DND-41 (cell line): ENCODE data around the gene PHF24.

ENCODE experiments used
- ATAC-seq: fragments of 200-7000 bp; cut with Tn5 transposase; 3 replicates; pipeline ENCODE4 v1.9.1; 2021; ENCODE audit warnings: low read depth; ENCODE audit not compliant: insufficient read depth
- DNase-seq: peaks from one replicate; pipeline ENCODE4 v3.0.0-alpha.2; 2020
- H2AFZ ChIP-seq: 2 replicates; pipeline ENCODE4 v1.6.0; 2012; ENCODE audit warnings: low read depth, low read length
- H3K27ac ChIP-seq: 2 replicates; pipeline ENCODE4 v1.5.1; 2012; ENCODE audit warnings: low read length, inconsistent platforms
- H3K27me3 ChIP-seq: fragments of 200-600 bp; sonication (generic); 2 replicates; pipeline ENCODE4 v1.6.0; 2012; ENCODE audit warnings: low read length, mild to moderate bottlenecking, inconsistent platforms; ENCODE audit not compliant: insufficient read depth, poor library complexity
- H3K36me3 ChIP-seq: 2 replicates; pipeline ENCODE4 v1.5.1; 2012; ENCODE audit warnings: low read length, inconsistent platforms; ENCODE audit not compliant: insufficient read depth
- H3K4me1 ChIP-seq: 2 replicates; pipeline ENCODE4 v1.5.1; 2012; ENCODE audit warnings: mild to moderate bottlenecking, low read length; ENCODE audit not compliant: insufficient read depth
- H3K4me2 ChIP-seq: 2 replicates; pipeline ENCODE4 v1.6.0; 2012; ENCODE audit warnings: mild to moderate bottlenecking, moderate library complexity, low read length, inconsistent platforms; ENCODE audit not compliant: insufficient read depth
- H3K4me3 ChIP-seq, 2 experiments: fragments of 200-600 bp in 1 of 2; shearing (Covaris generic) in 1 of 2; 2 replicates each; pipeline ENCODE4 v1.5.1; 2012 to 2016; ENCODE audit warnings: inconsistent platforms in 2 of 2, low read length in 2 of 2, mild to moderate bottlenecking in 2 of 2, low read depth in 1 of 2, moderate library complexity in 1 of 2
- H3K79me2 ChIP-seq: 2 replicates; pipeline ENCODE4 v1.6.0; 2012; ENCODE audit warnings: low read length, inconsistent platforms; ENCODE audit not compliant: insufficient read depth
- H3K9ac ChIP-seq: 2 replicates; pipeline ENCODE4 v1.6.0; 2012; ENCODE audit warnings: low read depth, mild to moderate bottlenecking, inconsistent platforms, low read length, moderate library complexity
- H3K9me3 ChIP-seq: 2 replicates; pipeline ENCODE4 v1.5.1; 2012; ENCODE audit warnings: low read length, moderate library complexity, mild to moderate bottlenecking, inconsistent platforms; ENCODE audit not compliant: insufficient read depth, severe bottlenecking
- H4K20me1 ChIP-seq: 2 replicates; pipeline ENCODE4 v1.6.0; 2012; ENCODE audit warnings: low read length; ENCODE audit not compliant: insufficient read depth
- CTCF ChIP-seq: IDR thresholded peaks from 2 replicates; pipeline ENCODE4 v1.5.1; 2012; ENCODE audit warnings: borderline replicate concordance, low read length, moderate library complexity, mild to moderate bottlenecking; ENCODE audit not compliant: poor library complexity, severe bottlenecking; ENCODE audit errors: extremely low read depth
- EZH2 ChIP-seq: IDR thresholded peaks from 3 replicates; pipeline ENCODE4 v1.6.1; 2012; ENCODE audit warnings: borderline replicate concordance, low read depth, mild to moderate bottlenecking, moderate library complexity, low read length, inconsistent platforms; ENCODE audit not compliant: severe bottlenecking

The PHF24 gene

GRCh38 chr9:34976441-34976840 lies 18.4 kb downstream of the PHF24 start:
- DNase-seq: no peak
- no peak overlapping the region for H3K4me3 ChIP-seq
- no peak overlapping the region for H3K27ac ChIP-seq
- H3K4me1 ChIP-seq: no peaks in the 10 kb centered on the region
- H2AFZ ChIP-seq: no peak overlapping the region
- H3K27me3 ChIP-seq: no peaks in the 10 kb centered on the region
- no peak overlapping the region for H3K9ac ChIP-seq
- no peak for ATAC-seq
- H3K9me3 ChIP-seq: no peaks in the 10 kb centered on the region
- H3K4me2 ChIP-seq: no peak overlapping the region
- H3K36me3 ChIP-seq: no peaks in the 10 kb centered on the region
- TF ChIP-seq EZH2 (no peak), CTCF (no peak)
- H3K79me2 ChIP-seq: no peaks in the 10 kb centered on the region
- H4K20me1 ChIP-seq: no peaks in the 10 kb centered on the region

- Histone ChIP-seq H3K79me2 (no peaks in the 10 kb centered on the region), H3K9me3 (no peaks in the 10 kb centered on the region), H3K4me1 (no peaks in the 10 kb centered on the region), H3K36me3 (no peaks in the 10 kb centered on the region), H4K20me1 (no peaks in the 10 kb centered on the region), H3K4me3 (no peak overlapping the region), H3K9ac (no peak overlapping the region), H3K27ac (no peak overlapping the region), H3K27me3 (no peaks in the 10 kb centered on the region), H3K4me2 (no peak overlapping the region), H2AFZ (no peak overlapping the region)
- DNase-seq (no peak), ATAC-seq (no peak)
- TF ChIP-seq CTCF: no peak
- no peak for TF ChIP-seq EZH2
Observed at GRCh38 chr9:34976992-34977391, 18.9 kb downstream of the PHF24 start.

- no peaks in the 10 kb centered on the region for H4K20me1 ChIP-seq
- H3K9ac ChIP-seq: no peak overlapping the region
- H3K9me3 ChIP-seq: no peaks in the 10 kb centered on the region
- no peaks in the 10 kb centered on the region for H3K79me2 ChIP-seq
- H3K27me3 ChIP-seq: no peaks in the 10 kb centered on the region
- TF ChIP-seq EZH2 (no peak), CTCF (no peak)
- DNase-seq (no peak), ATAC-seq (no peak)
- H3K4me3 ChIP-seq: no peak overlapping the region
- H3K36me3 ChIP-seq: no peaks in the 10 kb centered on the region
- H3K4me2 ChIP-seq: no peak overlapping the region
- H3K4me1 ChIP-seq: peaks cover 5% of the 10 kb centered on the region; the same call in 1 of the 2 replicates
- H2AFZ ChIP-seq: no peak overlapping the region
- no peak overlapping the region for H3K27ac ChIP-seq
Observed at GRCh38 chr9:34980181-34980761, 22.2 kb downstream of the PHF24 start.

- DNase-seq: no peak
- Histone ChIP-seq H4K20me1 (no peaks in the 10 kb centered on the region), H3K9me3 (no peaks in the 10 kb centered on the region), H3K4me2 (no peak overlapping the region), H3K9ac (no peak overlapping the region), H3K79me2 (no peaks in the 10 kb centered on the region), H3K4me3 (no peak overlapping the region), H3K36me3 (no peaks in the 10 kb centered on the region), H2AFZ (no peak overlapping the region), H3K27ac (no peak overlapping the region), H3K27me3 (no peaks in the 10 kb centered on the region), H3K4me1 (peaks cover 5% of the 10 kb centered on the region; the same call in 1 of the 2 replicates)
- no peak for ATAC-seq
- TF ChIP-seq CTCF (no peak), EZH2 (no peak)
Observed at GRCh38 chr9:34982361-34982760, 24.3 kb downstream of the PHF24 start.
